ENCODE measurements around the gene CYS1. TPM values are rescaled to one million over a fixed set of nuclear protein-coding genes. Genes with fewer than 3 reads are reported as not detected.

CYS1 gene
- polyA plus RNA-seq, 2 of the 4 experiments (the other 2 are of a cell fraction), result 0.68 to 1.1 TPM

GRCh38 chr2:10064932-10065772, 15.1 kb downstream of the CYS1 start:
- H3K9me3 ChIP-seq, result peaks cover 8% of the 10 kb centered on the region; the same call in 1 of the 3 replicates
- FAIRE-seq (no peak), ATAC-seq (no peak), DNase-seq (ENCODE audit: low read depth in 1 of 2, low spot score in 1 of 2) (no peak)
- POLR2A ChIA-PET, result no interaction called here
- TF ChIP-seq FOSB (CRISPR knock-in tag; IDR thresholded peaks at IDR 0.05), result no peak
- no peak for TF ChIP-seq ATOH8 (CRISPR knock-in tag; IDR thresholded peaks at IDR 0.05; ENCODE audit: low read depth)
- no peak for TF ChIP-seq RAD21 (conservative IDR thresholded peaks at IDR 0.05 in 1 of 2, IDR thresholded peaks at IDR 0.05 in 1 of 2)
- no peak for TF ChIP-seq REST (IDR thresholded peaks at IDR 0.05)
- no peak for TF ChIP-seq CBX8 (IDR thresholded peaks at IDR 0.05)
- TF ChIP-seq ZC3H11A (IDR thresholded peaks at IDR 0.05), result no peak
- TF ChIP-seq ELK1 (IDR thresholded peaks at IDR 0.05; ENCODE audit: low read depth, low read length), result no peak
- no peak for TF ChIP-seq NR3C1 (IDR thresholded peaks at IDR 0.05)
- TF ChIP-seq POLR2AphosphoS2 (conservative IDR thresholded peaks at IDR 0.05; ENCODE audit: low read length), result no peak
- no peak for TF ChIP-seq RARB (CRISPR knock-in tag; IDR thresholded peaks at IDR 0.05)
- TF ChIP-seq MAFK (IDR thresholded peaks at IDR 0.05; ENCODE audit: partially characterized antibody), result no peak
- TF ChIP-seq BHLHE40 (IDR thresholded peaks at IDR 0.05; ENCODE audit: low read depth, low read length), result no peak
- TF ChIP-seq JUNB (IDR thresholded peaks at IDR 0.05), result no peak
- TF ChIP-seq CTCF (IDR thresholded peaks at IDR 0.05), result no peak
- TF ChIP-seq CHD2 (IDR thresholded peaks at IDR 0.05; ENCODE audit: low read length, partially characterized antibody), result no peak
- TF ChIP-seq HOXB13 (CRISPR knock-in tag; IDR thresholded peaks at IDR 0.05; ENCODE audit: low read depth), result no peak
- no peak for TF ChIP-seq MYC (IDR thresholded peaks at IDR 0.05; ENCODE audit: borderline replicate concordance, low read length)
- CTCF ChIA-PET, result interaction anchor here (0.6 to 27.5 kb wide), 11 partner anchors 7 to 368 kb away, joined by 3 to 612 read pairs (median 5); partner anchors contain the start of gene CYS1
- WGBS (ENCODE audit: missing lambda C conversion rate), result 83% methylated on average over 18 of the region's 18 CpGs
- H3K4me2 ChIP-seq, result no peak overlapping the region
- H3K4me3 ChIP-seq, result no peak overlapping the region
- H3K4me1 ChIP-seq, result no peaks in the 10 kb centered on the region
- no peak overlapping the region for H3K27ac ChIP-seq

GRCh38 chr2:10063566-10063965, 16.6 kb downstream of the CYS1 start:
- DNase-seq (ENCODE audit: low read depth in 1 of 2, low spot score in 1 of 2), result no peak
- WGBS (ENCODE audit: missing lambda C conversion rate), result 78% methylated on average over 9 of the region's 9 CpGs
- Histone ChIP-seq H3K4me2 (no peak overlapping the region), H3K4me3 (no peak overlapping the region), H3K4me1 (no peaks in the 10 kb centered on the region), H3K27ac (no peak overlapping the region), H3K9me3 (peaks cover 8% of the 10 kb centered on the region; the same call in 1 of the 3 replicates)
- TF ChIP-seq JUN (IDR thresholded peaks at IDR 0.05), result no peak
- no peak for TF ChIP-seq CEBPB (IDR thresholded peaks at IDR 0.05)
- no peak for TF ChIP-seq EHF (CRISPR knock-in tag; IDR thresholded peaks at IDR 0.05)
- TF ChIP-seq FOSB (CRISPR knock-in tag; IDR thresholded peaks at IDR 0.05), result no peak
- no peak for TF ChIP-seq CTCF (IDR thresholded peaks at IDR 0.05)
- TF ChIP-seq RFX5 (IDR thresholded peaks at IDR 0.05), result no peak
- no peak for TF ChIP-seq PBX3 (IDR thresholded peaks at IDR 0.05)
- no peak for FAIRE-seq
- CTCF ChIA-PET, result interaction anchor here (0.9 to 27.5 kb wide), 7 partner anchors 9 to 370 kb away, joined by 3 to 612 read pairs (median 3); no protein-coding TSS in a partner anchor
- ATAC-seq, result no peak
- POLR2A ChIA-PET, result no interaction called here
